Body of pancreas (tissue), 4 donors: ENCODE results near the gene HNRNPK. TPM values are rescaled to one million over a fixed set of nuclear protein-coding genes. Genes with fewer than 3 reads are reported as not detected.
A peak's percentile ranks its signal among the peaks of the same experiment; 100 is the strongest.

Source experiments
- ATAC-seq: fragments of 150-250 bp; one replicate; pipeline ENCODE4 v1.9.1; 2016
- DNase-seq, 4 donors: peaks; one replicate each; pipeline ENCODE4 v3.0.0-alpha.2; 2019
- H3K27ac ChIP-seq, 4 donors: fragments of 200-600 bp; sonication (generic); 1 replicate in 3 of 4; 2 replicates in 1 of 4; pipeline versions ENCODE4 v1.5.1 to v1.6.1; 2016 to 2019; ENCODE audit warnings: mild to moderate bottlenecking in 1 of 4, mixed read lengths in 1 of 4, moderate library complexity in 1 of 4
- H3K27me3 ChIP-seq, 2 donors: fragments of 200-600 bp; sonication (generic); one replicate each; pipeline ENCODE4 v1.6.0; 2016; ENCODE audit warnings: mild to moderate bottlenecking in 1 of 2
- H3K36me3 ChIP-seq, 2 donors: fragments of 200-600 bp; sonication (generic); replicated peaks in 1 of 2; 2 replicates each; pipeline ENCODE4 v1.5.1; 2016; ENCODE audit warnings: low read depth in 2 of 2; ENCODE audit not compliant: insufficient read depth in 1 of 2
- H3K4me1 ChIP-seq: fragments of 200-600 bp; sonication (generic); one replicate; pipeline ENCODE4 v1.6.0; 2016
- H3K4me3 ChIP-seq, 2 donors: fragments of 200-600 bp; sonication (generic); 1 replicate in 1 of 2; 2 replicates in 1 of 2; pipeline ENCODE4 v1.5.1; 2016 to 2019
- H3K9me3 ChIP-seq, 3 donors: fragments of 200-600 bp; sonication (generic); 1 replicate in 2 of 3; 2 replicates in 1 of 3; pipeline ENCODE4 v1.5.1; 2016
- POLR2A ChIP-seq, 3 donors: fragments of 450-650 bp; IDR thresholded peaks; one replicate each; pipeline ENCODE4 v1.6.1; 2016; ENCODE audit warnings: antibody characterized with exemption in 3 of 3, mild to moderate bottlenecking in 2 of 3
- WGBS, 2 donors: methylation state at CpG; one replicate each; pipeline ENCODE4 v1.1.5; 2017; 5-methylcytosine and 5-hydroxymethylcytosine counted together
- intact Hi-C: fragments of 100-400 bp; cut with DNase I; formaldehyde crosslinking; loops from one replicate; pipeline ENCODE4 v1.15.1; 2023
- total RNA-seq, 2 donors: library from RNA; depleted of rRNA; stranded (reverse); fragments of >200 nt; gene quantifications; one replicate each; pipeline ENCODE4 v1.1.0, GENCODE V29; 2016
- TF ChIP-seq, protein P1 (sequence below), 7 experiments: fragments of 450-650 bp in 4 of 7; fragments of 200-600 bp in 3 of 7; sonication (generic) in 3 of 7; IDR thresholded peaks; one replicate each; pipeline ENCODE4 v1.5.1; 2016 to 2019; ENCODE audit warnings: antibody characterized with exemption in 7 of 7

Gene HNRNPK
- total RNA-seq, 2 donors from 2014 or later = 132 to 223 TPM

DNA sequence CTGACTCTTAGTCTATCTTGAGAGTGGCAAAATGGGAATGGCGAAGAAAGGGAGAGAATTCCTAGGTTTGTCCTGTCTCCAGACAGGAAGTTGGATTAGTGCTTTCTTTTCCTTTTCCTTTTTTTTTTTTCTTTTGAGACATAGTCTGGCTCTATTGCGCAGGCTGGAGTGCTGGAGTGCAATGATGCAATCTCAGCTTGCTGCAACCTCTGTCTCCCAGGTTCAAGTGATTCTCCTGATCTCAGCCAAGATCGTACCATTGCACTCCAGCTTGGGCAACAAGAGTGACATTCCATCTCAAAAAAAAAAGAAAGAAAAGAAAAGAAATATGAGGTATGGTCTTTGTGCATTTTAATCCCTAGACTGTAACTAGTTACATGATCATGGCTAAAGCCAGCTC lies 46.2 kb downstream of the HNRNPK start:
- ATAC-seq = no peak
- Histone ChIP-seq H3K36me3 (no peaks in the 10 kb centered on the region), H3K4me3 (no peak overlapping the region), H3K27me3 (no peaks in the 10 kb centered on the region), H3K4me1 (peaks cover 13% of the 10 kb centered on the region), H3K27ac (peak overlapping the region in 1 of 4 donors; percentile 56), H3K9me3 (no peaks in the 10 kb centered on the region)
- intact Hi-C loops = no loop called here
- TF ChIP-seq, protein P1, sequence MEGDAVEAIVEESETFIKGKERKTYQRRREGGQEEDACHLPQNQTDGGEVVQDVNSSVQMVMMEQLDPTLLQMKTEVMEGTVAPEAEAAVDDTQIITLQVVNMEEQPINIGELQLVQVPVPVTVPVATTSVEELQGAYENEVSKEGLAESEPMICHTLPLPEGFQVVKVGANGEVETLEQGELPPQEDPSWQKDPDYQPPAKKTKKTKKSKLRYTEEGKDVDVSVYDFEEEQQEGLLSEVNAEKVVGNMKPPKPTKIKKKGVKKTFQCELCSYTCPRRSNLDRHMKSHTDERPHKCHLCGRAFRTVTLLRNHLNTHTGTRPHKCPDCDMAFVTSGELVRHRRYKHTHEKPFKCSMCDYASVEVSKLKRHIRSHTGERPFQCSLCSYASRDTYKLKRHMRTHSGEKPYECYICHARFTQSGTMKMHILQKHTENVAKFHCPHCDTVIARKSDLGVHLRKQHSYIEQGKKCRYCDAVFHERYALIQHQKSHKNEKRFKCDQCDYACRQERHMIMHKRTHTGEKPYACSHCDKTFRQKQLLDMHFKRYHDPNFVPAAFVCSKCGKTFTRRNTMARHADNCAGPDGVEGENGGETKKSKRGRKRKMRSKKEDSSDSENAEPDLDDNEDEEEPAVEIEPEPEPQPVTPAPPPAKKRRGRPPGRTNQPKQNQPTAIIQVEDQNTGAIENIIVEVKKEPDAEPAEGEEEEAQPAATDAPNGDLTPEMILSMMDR (IDR thresholded peaks at IDR 0.05) = no peak
- TF ChIP-seq POLR2A (IDR thresholded peaks at IDR 0.05) = no peak
- WGBS, 2 donors = 71 to 78% methylated on average over 3 of the region's 3 CpGs
- peak in 1 of 4 donors; percentile 18 for DNase-seq

DNA sequence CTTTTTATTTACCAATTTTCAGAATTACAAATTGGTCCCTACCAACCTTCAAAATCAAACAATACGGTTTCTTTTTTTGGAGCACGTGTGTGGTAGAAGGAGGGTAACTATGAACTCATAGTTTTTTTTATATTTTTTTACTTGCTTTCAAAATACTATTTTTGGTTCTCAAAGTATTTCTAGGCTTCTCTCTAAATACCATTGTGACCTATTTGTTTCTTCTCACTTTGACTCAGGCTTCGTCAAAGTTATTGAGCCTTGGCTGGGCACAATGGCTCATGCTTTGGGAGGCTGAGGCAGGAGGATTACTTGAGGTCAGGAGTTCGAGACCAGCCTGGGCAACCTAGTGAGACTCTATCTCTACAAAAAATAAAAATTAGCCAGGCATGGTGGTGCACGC lies 47.2 kb downstream of the HNRNPK start:
- WGBS, 2 donors = 81 to 88% methylated on average over 5 of the region's 5 CpGs
- intact Hi-C loops = no loop called here

DNA sequence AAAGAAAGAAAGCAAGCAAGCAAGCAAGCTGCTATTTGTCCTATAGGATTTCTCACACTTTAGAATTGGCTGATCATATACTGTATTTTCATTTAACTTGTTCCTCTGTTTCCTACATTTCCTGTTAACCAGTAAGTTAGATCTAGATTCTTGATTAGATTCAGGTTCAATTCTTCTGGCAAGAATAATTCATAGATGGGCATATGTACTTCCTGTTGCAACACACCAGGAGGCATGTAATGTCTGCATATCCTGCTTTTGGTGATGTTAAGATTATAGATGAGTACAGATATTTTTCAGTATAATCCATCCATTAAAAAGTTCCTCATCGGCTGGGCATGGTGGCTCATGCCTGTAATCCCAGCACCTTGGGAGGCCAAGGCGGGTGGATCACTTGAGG lies 48.0 kb downstream of the HNRNPK start:
- H3K4me1 ChIP-seq = peaks cover 13% of the 10 kb centered on the region
- H3K27ac ChIP-seq = no peak overlapping the region
- H3K4me3 ChIP-seq = no peak overlapping the region
- ATAC-seq (no peak), DNase-seq (no peak)
- no peaks in the 10 kb centered on the region for H3K36me3 ChIP-seq
- intact Hi-C loops = no loop called here
- 69 to 86% methylated on average over 2 of the region's 2 CpGs for WGBS, 2 donors
- no peak for TF ChIP-seq POLR2A (IDR thresholded peaks at IDR 0.05)
- TF ChIP-seq, protein P1 (IDR thresholded peaks at IDR 0.05) = no peak
- H3K27me3 ChIP-seq = no peaks in the 10 kb centered on the region
- H3K9me3 ChIP-seq = no peaks in the 10 kb centered on the region

More for the DNA sequence above, 47.2 kb downstream of the HNRNPK start:
- no peak for DNase-seq
- Histone ChIP-seq H3K4me3 (no peak overlapping the region), H3K27me3 (no peaks in the 10 kb centered on the region), H3K9me3 (no peaks in the 10 kb centered on the region), H3K27ac (no peak overlapping the region), H3K36me3 (no peaks in the 10 kb centered on the region), H3K4me1 (peaks cover 13% of the 10 kb centered on the region)
- TF ChIP-seq, protein P1 (IDR thresholded peaks at IDR 0.05) = no peak
- no peak for ATAC-seq

DNA sequence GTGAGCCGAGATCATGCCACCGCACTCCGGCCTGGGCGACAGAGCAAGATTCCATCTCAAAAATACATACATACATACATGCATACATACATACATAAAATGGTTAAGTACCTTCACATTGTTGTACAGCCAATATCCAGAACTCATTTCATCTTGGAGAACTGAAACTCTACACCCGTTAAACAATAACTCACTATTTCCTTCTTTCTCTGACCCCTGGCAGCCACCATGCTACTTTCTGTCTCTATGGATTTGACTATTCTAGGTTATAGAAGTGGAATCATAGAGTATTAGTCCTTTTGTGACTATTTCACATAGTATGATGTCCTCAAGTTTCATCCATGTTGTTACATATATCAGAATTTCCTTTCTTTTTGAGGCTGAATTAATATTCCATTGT lies 49.1 kb downstream of the HNRNPK start:
- no peak overlapping the region for H3K27ac ChIP-seq
- peaks cover 13% of the 10 kb centered on the region for H3K4me1 ChIP-seq
- no peak for DNase-seq
- H3K9me3 ChIP-seq = no peaks in the 10 kb centered on the region
- no peaks in the 10 kb centered on the region for H3K27me3 ChIP-seq
- ATAC-seq = no peak
- TF ChIP-seq POLR2A (IDR thresholded peaks at IDR 0.05) = no peak
- TF ChIP-seq, protein P1 (IDR thresholded peaks at IDR 0.05) = no peak
- intact Hi-C loops = no loop called here
- 85 to 89% methylated on average over 5 of the region's 5 CpGs for WGBS, 2 donors
- no peak overlapping the region for H3K4me3 ChIP-seq
- H3K36me3 ChIP-seq = no peaks in the 10 kb centered on the region

DNA sequence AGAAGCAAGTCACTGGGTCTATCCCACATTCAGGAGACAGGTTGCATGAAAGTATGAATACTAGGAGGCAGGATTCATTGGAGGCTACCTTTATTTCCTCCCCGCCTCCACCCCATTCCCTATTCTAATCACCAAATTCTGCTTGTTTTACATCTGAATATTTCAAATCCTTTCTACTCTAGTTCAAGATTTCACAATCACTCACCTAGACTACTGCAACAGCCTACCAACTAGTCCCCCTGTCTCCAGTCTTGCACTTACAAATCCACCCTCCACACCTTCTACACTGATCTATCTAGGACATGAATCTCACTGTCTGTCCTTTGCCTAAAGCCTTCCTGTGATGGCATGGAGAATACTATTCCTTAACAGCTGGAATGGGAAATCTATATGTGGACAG lies 52.4 kb downstream of the HNRNPK start:
- 95 to 100% methylated on average over 1 of the region's 1 CpG for WGBS, 2 donors
- intact Hi-C loops = no loop called here
- no peak overlapping the region for H3K27ac ChIP-seq

More for the DNA sequence above, 52.4 kb downstream of the HNRNPK start:
- H3K27me3 ChIP-seq = no peaks in the 10 kb centered on the region
- no peak for ATAC-seq
- DNase-seq = no peak
- no peaks in the 10 kb centered on the region for H3K36me3 ChIP-seq
- H3K4me3 ChIP-seq = no peak overlapping the region
- H3K9me3 ChIP-seq = no peaks in the 10 kb centered on the region
- H3K4me1 ChIP-seq = no peaks in the 10 kb centered on the region
- TF ChIP-seq, protein P1 (IDR thresholded peaks at IDR 0.05) = no peak
- TF ChIP-seq POLR2A (IDR thresholded peaks at IDR 0.05) = no peak
